K562 (cell line): ENCODE results near the gene LBR. TPM values are rescaled to one million over a fixed set of nuclear protein-coding genes. Genes with fewer than 3 reads are reported as not detected.

Experiments used
- ATAC-seq: fragments of 200-7000 bp; cut with Tn5 transposase; 3 replicates; pipeline ENCODE4 v1.9.1; 2020; ENCODE audit warnings: moderate library complexity
- BruUV-seq: library from RNA; stranded (reverse); fragments of 400-500 nt; replicated peaks from 2 replicates; lab custom pipeline; 2021; lab: Mats Ljungman, UMichigan
- CTCF ChIA-PET: fragments of 300-600 bp; formaldehyde crosslinking; extraction: SDS; loops from one replicate; lab custom pipeline; 2021; ENCODE audit warnings: low intra/inter-chr PET ratio; lab: Yijun Ruan, JAX
- POLR2A ChIA-PET: fragments of 300-600, 350-650 bp; sonication (Branson Sonifier 250); formaldehyde crosslinking; extraction: SDS; loops from one replicate; lab custom pipeline; 2021; ENCODE audit warnings: antibody characterized with exemption, inconsistent platforms; lab: Yijun Ruan, JAX
- DNase-seq, 4 experiments: peaks; one replicate each; pipeline versions ENCODE4 v3.0.0 to v3.0.0-alpha.2; 2011 to 2018; ENCODE audit warnings: low spot score in 3 of 4, mixed read lengths in 3 of 4; ENCODE audit errors: extremely low read depth in 1 of 4
- FAIRE-seq: peaks from 2 replicates; lab custom pipeline; 2011; peaks lifted over from hg19 to GRCh38; lab: Jason Lieb, UNC
- H2AFZ ChIP-seq: 2 replicates; pipeline ENCODE4 v1.6.0; 2011; ENCODE audit warnings: low read depth, low read length, control low read depth, inconsistent platforms
- H3K27ac ChIP-seq: fragments of 200-600 bp; 3 replicates; pipeline ENCODE4 v1.8.0; 2011; ENCODE audit warnings: low read depth, mild to moderate bottlenecking, control low read depth, inconsistent platforms, low read length, moderate library complexity, mixed read lengths; ENCODE audit errors: extremely low read depth
- H3K27me3 ChIP-seq, 2 experiments: fragments of 300-600 bp in 1 of 2; 2 replicates in 1 of 2; 3 replicates in 1 of 2; pipeline versions ENCODE4 v1.6.0 to v1.8.0; 2011; ENCODE audit warnings: inconsistent platforms in 2 of 2, low read length in 2 of 2, mild to moderate bottlenecking in 1 of 2, mixed read lengths in 1 of 2, moderate library complexity in 1 of 2; ENCODE audit not compliant: control insufficient read depth in 2 of 2, insufficient read depth in 2 of 2
- H3K36me3 ChIP-seq: fragments of 300-600 bp; 3 replicates; pipeline ENCODE4 v1.8.0; 2011; ENCODE audit warnings: mild to moderate bottlenecking, low read length, inconsistent platforms; ENCODE audit not compliant: control insufficient read depth, insufficient read depth
- H3K4me1 ChIP-seq, 2 experiments: fragments of 200-600 bp in 1 of 2; replicated peaks in 1 of 2; 2 replicates in 1 of 2; 3 replicates in 1 of 2; pipeline versions ENCODE4 v1.5.1 to v1.8.0; 2011; ENCODE audit warnings: inconsistent platforms in 2 of 2, low read length in 2 of 2, mild to moderate bottlenecking in 1 of 2, mixed read lengths in 1 of 2, moderate library complexity in 1 of 2; ENCODE audit not compliant: control insufficient read depth in 2 of 2, insufficient read depth in 2 of 2
- H3K4me2 ChIP-seq: 2 replicates; pipeline ENCODE4 v1.6.1; 2011; ENCODE audit warnings: low read length, control low read depth, inconsistent platforms, mixed read lengths; ENCODE audit not compliant: insufficient read depth
- H3K4me3 ChIP-seq: fragments of 200-600 bp; sonication (generic), shearing (Covaris generic); 2 replicates; pipeline ENCODE4 v1.5.1; 2016; ENCODE audit warnings: control low read depth, inconsistent platforms
- H3K79me2 ChIP-seq: fragments of 200-600 bp; 3 replicates; pipeline ENCODE4 v1.8.0; 2011; ENCODE audit warnings: low read length, inconsistent platforms; ENCODE audit not compliant: control insufficient read depth, insufficient read depth
- H3K9ac ChIP-seq, 2 experiments: 2 replicates each; pipeline versions ENCODE4 v1.6.0 to v1.6.1; 2011; ENCODE audit warnings: low read depth in 2 of 2, low read length in 2 of 2, control low read depth in 1 of 2, inconsistent platforms in 1 of 2, mild to moderate bottlenecking in 1 of 2, mixed read lengths in 1 of 2; ENCODE audit not compliant: insufficient read depth in 1 of 2
- H3K9me1 ChIP-seq: one replicate; pipeline ENCODE4 v1.6.0; 2011; ENCODE audit warnings: inconsistent platforms, mild to moderate bottlenecking, low read length, moderate library complexity; ENCODE audit not compliant: control insufficient read depth, insufficient read depth
- H3K9me3 ChIP-seq: replicated peaks from 2 replicates; pipeline ENCODE4 v1.5.1; 2011; ENCODE audit warnings: low read depth, low read length, inconsistent platforms; ENCODE audit not compliant: control insufficient read depth, insufficient read depth
- H4K20me1 ChIP-seq: replicated peaks from 2 replicates; pipeline ENCODE4 v1.6.1; 2011; ENCODE audit warnings: low read length, inconsistent platforms, mixed read lengths; ENCODE audit not compliant: control insufficient read depth, insufficient read depth
- CLOCK ChIP-seq: fragments of 250-450 bp; sonication (Bioruptor Pico); IDR thresholded peaks from 2 replicates; pipeline ENCODE4 v1.4.0; 2020; ENCODE audit warnings: mild to moderate bottlenecking, moderate library complexity, borderline replicate concordance
- CTCFL ChIP-seq: IDR thresholded peaks from 2 replicates; pipeline ENCODE4 v1.6.1; 2011; ENCODE audit warnings: borderline replicate concordance, low read depth, mild to moderate bottlenecking, moderate library complexity, low read length; ENCODE audit not compliant: insufficient read depth, poor library complexity, severe bottlenecking
- HNRNPK ChIP-seq: fragments of 200-400 bp; formaldehyde crosslinking; IDR thresholded peaks from one replicate; pipeline ENCODE4 v1.6.1; 2018; ENCODE audit warnings: mild to moderate bottlenecking, low read depth, low read length; ENCODE audit not compliant: poor library complexity, severe bottlenecking
- LARP7 ChIP-seq: fragments of 450-650 bp; IDR thresholded peaks from 2 replicates; pipeline ENCODE4 v1.6.1; 2016
- LEF1 ChIP-seq: fragments of 450-650 bp; IDR thresholded peaks from 2 replicates; pipeline ENCODE4 v1.6.1; 2016; ENCODE audit warnings: mild to moderate bottlenecking
- SNIP1 ChIP-seq: fragments of 450-650 bp; IDR thresholded peaks from 2 replicates; pipeline ENCODE4 v1.7.1; 2017; ENCODE audit warnings: low read depth, mild to moderate bottlenecking
- ZNF592 ChIP-seq: fragments of 450-650 bp; IDR thresholded peaks from 2 replicates; pipeline ENCODE4 v1.6.1; 2017; ENCODE audit warnings: antibody characterized with exemption, mild to moderate bottlenecking
- ZSCAN29 ChIP-seq: fragments of 450-650 bp; IDR thresholded peaks from 2 replicates; pipeline ENCODE4 v1.6.1; 2017
- WGBS: fragments of 100-300 bp; shearing (Covaris generic); methylation state at CpG from one replicate; pipeline ENCODE4 v1.1.6; 2016; ENCODE audit warnings: low coverage, mixed read lengths; ENCODE audit not compliant: insufficient coverage; ENCODE audit errors: missing lambda C conversion rate; 5-methylcytosine and 5-hydroxymethylcytosine counted together
- in situ Hi-C: fragments of 300-500 bp; cut with MboI; formaldehyde crosslinking; loops from 4 replicates; pipeline ENCODE4 v1.15.0; 2018; ENCODE audit warnings: inconsistent platforms, mixed read lengths
- intact Hi-C: fragments of 100-400 bp; cut with micrococcal nuclease; formaldehyde crosslinking; loops from 2 replicates; pipeline ENCODE4 v1.14.2; 2022
- polyA plus RNA-seq, 8 experiments: library from polyadenylated mRNA; depleted of rRNA in 4 of 8; stranded (reverse) in 5 of 8; unstranded in 3 of 8; fragments of >200 nt; fragmentation: Nextera tagmentation in 2 of 8; fragmentation: Illumina TruSeq in 1 of 8; extraction: Ambion mirVana in 2 of 8; extraction: Trizol in 1 of 8; gene quantifications; 2 replicates each; pipeline versions ENCODE4 v1.2.1 to v1.2.3, GENCODE V29; 2011 to 2014; ENCODE audit warnings: inconsistent platforms in 1 of 8, missing spikeins in 1 of 8
- total RNA-seq, 7 experiments: library from RNA; depleted of rRNA in 6 of 7; stranded (reverse); fragments of >200 nt in 6 of 7; fragmentation: Illumina TruSeq in 2 of 7; extraction: Trizol in 2 of 7; gene quantifications; 2 replicates each; pipeline versions ENCODE4 v1.2.1 to v1.2.3, GENCODE V29; 2011 to 2021; ENCODE audit warnings: low replicate concordance in 1 of 7

LBR gene
- total and polyA plus RNA-seq, 9 of the 15 experiments (the other 6 are each of a cell fraction or from before 2014, with no cell fraction given), result 102 to 229 (median 197) TPM

- Histone ChIP-seq H3K9me3 (no peaks in the 10 kb centered on the region), H4K20me1 (no peaks in the 10 kb centered on the region), H3K4me3 (no peak overlapping the region), H3K4me2 (no peak overlapping the region), H3K4me1 (peaks cover 9 to 26% of the 10 kb centered on the region in 2 experiments; a peak in 4 of 5 replicates), H2AFZ (peak overlapping the region; percentile 79), H3K27me3 (no peaks in the 10 kb centered on the region), H3K27ac (no peak overlapping the region), H3K9ac (no peak overlapping the region), H3K9me1 (no peaks in the 10 kb centered on the region), H3K36me3 (no peaks in the 10 kb centered on the region), H3K79me2 (no peaks in the 10 kb centered on the region)
- in situ Hi-C loops, result no loop called here
- ATAC-seq (peak; percentile 65), FAIRE-seq (peak; percentile 71), DNase-seq (peak; percentile 47 to 62 (median 51))
- no TSS peak for BruUV-seq
- 61% methylated on average over 5 of the region's 5 CpGs for WGBS
- ChIA-PET CTCF (no interaction called here), POLR2A (no interaction called here)
- intact Hi-C loops, result no loop called here
- no peak for TF ChIP-seq LARP7
- no peak for TF ChIP-seq LEF1
- TF ChIP-seq ZNF592, result 0 out of 2 replicates have a peak, but pooled peaks have one; percentile 16
- TF ChIP-seq CLOCK, result no peak
- peak; percentile 59 for TF ChIP-seq CTCFL
- TF ChIP-seq ZSCAN29, result no peak
- TF ChIP-seq SNIP1, result no peak
- no peak for TF ChIP-seq HNRNPK
These were observed 10.0 kb upstream of the LBR start for GRCh38 chr1:225437710-225438437.
